Hepatic stellate cell (primary cell): Measurements from ENCODE around the gene TMEM176A.
"Not testable (repeated sequence)": the region's sequence is repeated elsewhere in the genome, so short reads cannot be mapped to it uniquely, and the experiment has no call there.

Experiments
- DNase-seq: peaks from one replicate; pipeline ENCODE4 v3.0.0; 2011; ENCODE audit warnings: low spot score

TMEM176A gene

GRCh38 chr7:150800581-150801241 lies at the start of gene TMEM176A:
TMEM176A (plus strand) TSS chr7:150800769; CDS start chr7:150801551, 782 bp downstream.
- no peak for DNase-seq

GRCh38 chr7:150751702-150752101 lies 48.9 kb upstream of the TMEM176A start:
- DNase-seq: no peak

GRCh38 chr7:150753239-150753638 lies 47.3 kb upstream of the TMEM176A start:
- no peak for DNase-seq

- no peak for DNase-seq
Observed at GRCh38 chr7:150753826-150754603, 46.6 kb upstream of the TMEM176A start.

GRCh38 chr7:150754951-150755350 lies 45.6 kb upstream of the TMEM176A start:
- DNase-seq: no peak

GRCh38 chr7:150755473-150756099 lies 45.0 kb upstream of the TMEM176A start:
- no peak for DNase-seq

GRCh38 chr7:150756166-150756565 lies 44.4 kb upstream of the TMEM176A start:
- DNase-seq: no peak

GRCh38 chr7:150756858-150757257 lies 43.7 kb upstream of the TMEM176A start:
- DNase-seq: no peak

GRCh38 chr7:150759479-150759878 lies 41.1 kb upstream of the TMEM176A start:
- DNase-seq: no peak

GRCh38 chr7:150766334-150766709 lies 34.2 kb upstream of the TMEM176A start:
- no peak for DNase-seq

- no peak for DNase-seq
Observed at GRCh38 chr7:150769768-150770167, 30.8 kb upstream of the TMEM176A start.

GRCh38 chr7:150774131-150774530 lies 26.4 kb upstream of the TMEM176A start:
- DNase-seq: not testable (repeated sequence)

- DNase-seq: no peak
Observed at GRCh38 chr7:150778014-150778737, 22.4 kb upstream of the TMEM176A start.

- DNase-seq: peak; percentile 47
Observed at GRCh38 chr7:150778738-150779301, 21.7 kb upstream of the TMEM176A start.

GRCh38 chr7:150780292-150780691 lies 20.3 kb upstream of the TMEM176A start:
- DNase-seq: no peak

GRCh38 chr7:150781103-150781502 lies 19.5 kb upstream of the TMEM176A start:
- no peak for DNase-seq

GRCh38 chr7:150781961-150782360 lies 18.6 kb upstream of the TMEM176A start:
- no peak for DNase-seq

- DNase-seq: no peak
Observed at GRCh38 chr7:150784120-150784736, 16.3 kb upstream of the TMEM176A start.

- no peak for DNase-seq
Observed at GRCh38 chr7:150784954-150785353, 15.6 kb upstream of the TMEM176A start.

- DNase-seq: no peak
Observed at GRCh38 chr7:150787321-150788281, 13.0 kb upstream of the TMEM176A start.
